ENCODE results near the gene AGBL2.
"Not testable (repeated sequence)": the region's sequence is repeated elsewhere in the genome, so short reads cannot be mapped to it uniquely, and the experiment has no call there.

Gene AGBL2

DNA sequence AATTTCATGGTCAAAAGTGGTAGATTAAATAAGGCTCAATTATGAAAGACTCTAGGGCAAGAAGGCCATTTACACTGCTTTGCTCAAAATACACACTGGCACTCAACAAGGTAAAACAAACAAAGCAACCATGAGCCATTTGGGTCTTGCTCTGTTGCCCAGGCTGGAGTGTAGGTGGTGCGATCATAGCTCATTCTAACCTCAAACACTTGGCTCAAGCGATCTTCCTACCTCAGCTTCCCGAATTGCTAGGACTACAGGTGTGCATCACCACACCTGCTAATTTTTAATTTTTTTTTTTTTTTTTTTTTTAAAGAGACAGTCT, 10.9 kb upstream of the AGBL2 start:
- no peak overlapping the region for H3K4me3 ChIP-seq (ENCODE audit: low read depth in 1 of 5, low read length in 5 of 5)
- peaks cover 0 to 11% (median 3%) of the 10 kb centered on the region in 5 donors for H3K4me1 ChIP-seq (ENCODE audit: control insufficient read depth in 5 of 5, insufficient read depth in 5 of 5, low read length in 5 of 5)
- H3K36me3 ChIP-seq (ENCODE audit: control insufficient read depth in 5 of 5, insufficient read depth in 5 of 5, low read length in 5 of 5), result peaks cover 34 to 86% (median 71%) of the 10 kb centered on the region in 5 donors
- peak overlapping the region; percentile 9 for H3K27ac ChIP-seq (ENCODE audit: low read depth, low read length)
- no peak overlapping the region for H3K9ac ChIP-seq (ENCODE audit: low read length in 5 of 5)
- no peaks in the 10 kb centered on the region for H3K27me3 ChIP-seq (ENCODE audit: control insufficient read depth in 5 of 5, insufficient read depth in 4 of 5, low read length in 5 of 5)
- no peaks in the 10 kb centered on the region for H3K9me3 ChIP-seq (ENCODE audit: control insufficient read depth in 5 of 5, low read length in 5 of 5)

DNA sequence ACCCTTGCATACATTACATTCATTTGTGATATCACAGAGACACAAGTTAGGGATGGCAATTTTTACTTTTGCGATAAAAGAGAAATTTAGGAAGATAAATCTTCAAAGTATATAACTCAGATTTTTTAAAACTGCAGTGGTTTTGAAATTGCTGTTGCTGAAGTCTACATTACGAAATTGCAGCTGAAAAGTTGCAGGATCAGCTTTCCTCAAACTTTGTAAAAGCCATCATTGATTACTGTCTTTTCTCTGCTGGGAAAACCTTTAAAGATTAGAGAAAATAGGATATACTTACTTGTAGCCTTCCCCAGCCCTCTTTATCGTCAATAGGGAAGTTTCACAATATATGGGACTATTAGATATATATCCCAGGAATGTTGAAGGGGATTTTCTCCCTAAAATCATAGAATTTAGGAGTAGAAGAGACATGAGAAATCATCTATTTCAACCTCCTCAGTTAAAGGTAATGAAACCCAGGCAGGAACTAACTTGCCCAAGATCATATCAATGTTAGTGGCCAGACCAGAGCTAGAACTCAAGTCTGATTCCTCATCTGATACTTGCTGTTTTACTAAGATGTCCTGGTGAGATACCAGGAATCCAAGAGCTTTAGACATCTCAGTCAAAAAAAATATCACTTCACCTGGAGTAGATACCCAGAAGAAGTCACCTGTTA, 10.4 kb upstream of the AGBL2 start:
- Histone ChIP-seq H3K27ac (ENCODE audit: low read depth, low read length) (peak overlapping the region; percentile 9), H3K9ac (ENCODE audit: low read length in 5 of 5) (no peak overlapping the region), H3K4me1 (ENCODE audit: control insufficient read depth in 5 of 5, insufficient read depth in 5 of 5, low read length in 5 of 5) (peaks cover 0 to 11% (median 3%) of the 10 kb centered on the region in 5 donors), H3K4me3 (ENCODE audit: low read depth in 1 of 5, low read length in 5 of 5) (no peak overlapping the region), H3K9me3 (ENCODE audit: control insufficient read depth in 5 of 5, low read length in 5 of 5) (no peaks in the 10 kb centered on the region), H3K27me3 (ENCODE audit: control insufficient read depth in 5 of 5, insufficient read depth in 4 of 5, low read length in 5 of 5) (no peaks in the 10 kb centered on the region), H3K36me3 (ENCODE audit: control insufficient read depth in 5 of 5, insufficient read depth in 5 of 5, low read length in 5 of 5) (peaks cover 29 to 85% (median 66%) of the 10 kb centered on the region in 5 donors)

DNA sequence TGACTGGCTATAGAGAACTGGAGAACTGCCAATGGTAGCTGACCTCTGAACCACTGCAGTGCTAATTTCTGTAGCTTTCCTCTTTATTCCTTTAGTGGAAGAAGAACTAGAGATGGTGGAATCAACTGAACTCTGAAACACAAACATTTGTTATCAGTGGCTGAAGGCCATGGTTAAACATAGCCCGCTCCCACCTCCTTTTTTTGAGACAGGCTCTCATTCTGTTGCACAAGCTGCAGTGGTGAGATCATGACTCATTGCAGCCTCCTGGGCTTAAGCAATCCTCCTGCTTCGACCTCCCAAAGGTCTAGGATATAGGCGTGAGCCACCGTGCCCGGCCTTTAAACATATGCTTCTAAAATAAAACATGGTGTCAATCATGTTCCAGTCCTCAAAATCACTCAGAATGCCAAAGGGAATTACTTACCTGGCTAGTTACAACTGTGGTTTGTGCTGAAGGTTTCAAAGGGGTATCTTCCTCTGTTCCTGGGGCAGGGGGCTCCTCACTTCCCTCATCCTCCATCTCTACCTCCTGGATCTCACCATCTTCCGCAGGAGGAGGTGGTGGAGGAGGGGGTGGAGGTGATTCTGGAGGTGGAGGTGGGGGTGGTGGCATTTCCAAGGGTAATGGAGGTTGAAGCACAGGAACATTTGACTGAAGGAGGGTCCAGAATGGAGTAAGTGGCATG, 9.0 kb upstream of the AGBL2 start:
- Histone ChIP-seq H3K9me3 (ENCODE audit: control insufficient read depth in 5 of 5, low read length in 5 of 5) (no peaks in the 10 kb centered on the region), H3K9ac (ENCODE audit: low read length in 5 of 5) (no peak overlapping the region), H3K27me3 (ENCODE audit: control insufficient read depth in 5 of 5, insufficient read depth in 4 of 5, low read length in 5 of 5) (no peaks in the 10 kb centered on the region), H3K4me3 (ENCODE audit: low read depth in 1 of 5, low read length in 5 of 5) (no peak overlapping the region), H3K27ac (ENCODE audit: low read depth, low read length) (no peak overlapping the region), H3K36me3 (ENCODE audit: control insufficient read depth in 5 of 5, insufficient read depth in 5 of 5, low read length in 5 of 5) (peaks cover 26 to 82% (median 61%) of the 10 kb centered on the region in 5 donors), H3K4me1 (ENCODE audit: control insufficient read depth in 5 of 5, insufficient read depth in 5 of 5, low read length in 5 of 5) (peaks cover 0 to 11% (median 3%) of the 10 kb centered on the region in 5 donors)

DNA sequence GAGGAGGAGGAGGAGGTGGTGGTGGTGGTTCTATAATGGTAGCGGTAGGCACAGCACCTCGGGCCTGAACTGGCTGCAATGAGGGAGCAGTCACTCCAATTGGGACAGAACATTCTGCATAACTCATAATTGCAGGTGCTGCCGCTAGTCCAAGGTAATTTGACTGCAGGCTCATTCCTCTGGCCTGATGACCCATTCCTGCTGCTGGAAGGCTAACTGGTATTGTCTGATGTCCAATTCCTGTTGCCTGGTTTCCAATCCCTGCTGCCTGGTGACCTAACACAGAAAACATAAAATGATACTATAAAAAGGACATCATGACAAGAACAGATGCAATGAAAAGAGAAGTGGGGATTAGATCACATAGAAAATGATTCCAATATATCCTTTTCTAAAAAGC, 7.9 kb upstream of the AGBL2 start:
- Histone ChIP-seq H3K9ac (ENCODE audit: low read length in 5 of 5) (no peak overlapping the region), H3K9me3 (ENCODE audit: control insufficient read depth in 5 of 5, low read length in 5 of 5) (no peaks in the 10 kb centered on the region), H3K27me3 (ENCODE audit: control insufficient read depth in 5 of 5, insufficient read depth in 4 of 5, low read length in 5 of 5) (no peaks in the 10 kb centered on the region), H3K4me1 (ENCODE audit: control insufficient read depth in 5 of 5, insufficient read depth in 5 of 5, low read length in 5 of 5) (peaks cover 0 to 11% (median 3%) of the 10 kb centered on the region in 5 donors), H3K27ac (ENCODE audit: low read depth, low read length) (no peak overlapping the region), H3K4me3 (ENCODE audit: low read depth in 1 of 5, low read length in 5 of 5) (no peak overlapping the region), H3K36me3 (ENCODE audit: control insufficient read depth in 5 of 5, insufficient read depth in 5 of 5, low read length in 5 of 5) (peaks cover 31 to 84% (median 64%) of the 10 kb centered on the region in 5 donors)

DNA sequence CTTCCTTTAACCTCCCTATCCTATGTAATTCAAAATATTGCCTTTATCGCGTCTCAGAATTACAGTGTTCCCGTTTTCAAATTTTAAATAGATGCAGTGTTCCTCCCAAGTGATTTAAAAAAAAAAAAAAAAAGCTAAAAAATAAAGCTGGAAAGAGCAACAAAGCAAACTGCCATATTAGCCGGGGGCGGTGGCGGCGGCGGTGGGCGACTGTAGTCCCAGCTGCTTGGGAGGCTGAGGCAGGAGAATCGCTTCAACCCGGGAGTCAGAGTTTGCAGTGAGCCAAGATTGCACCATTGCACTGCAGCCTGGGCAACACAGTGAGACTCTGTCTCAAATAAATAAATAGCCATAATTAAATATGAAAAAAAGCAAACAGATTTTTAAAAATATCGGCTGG, 5.5 kb upstream of the AGBL2 start:
- Histone ChIP-seq H3K9ac (ENCODE audit: low read length in 5 of 5) (no peak overlapping the region), H3K36me3 (ENCODE audit: control insufficient read depth in 5 of 5, insufficient read depth in 5 of 5, low read length in 5 of 5) (peaks cover 37 to 76% (median 53%) of the 10 kb centered on the region in 5 donors), H3K9me3 (ENCODE audit: control insufficient read depth in 5 of 5, low read length in 5 of 5) (no peaks in the 10 kb centered on the region), H3K4me3 (ENCODE audit: low read depth in 1 of 5, low read length in 5 of 5) (no peak overlapping the region), H3K27me3 (ENCODE audit: control insufficient read depth in 5 of 5, insufficient read depth in 4 of 5, low read length in 5 of 5) (no peaks in the 10 kb centered on the region), H3K4me1 (ENCODE audit: control insufficient read depth in 5 of 5, insufficient read depth in 5 of 5, low read length in 5 of 5) (peaks cover 0 to 11% (median 3%) of the 10 kb centered on the region in 5 donors), H3K27ac (ENCODE audit: low read depth, low read length) (no peak overlapping the region)

DNA sequence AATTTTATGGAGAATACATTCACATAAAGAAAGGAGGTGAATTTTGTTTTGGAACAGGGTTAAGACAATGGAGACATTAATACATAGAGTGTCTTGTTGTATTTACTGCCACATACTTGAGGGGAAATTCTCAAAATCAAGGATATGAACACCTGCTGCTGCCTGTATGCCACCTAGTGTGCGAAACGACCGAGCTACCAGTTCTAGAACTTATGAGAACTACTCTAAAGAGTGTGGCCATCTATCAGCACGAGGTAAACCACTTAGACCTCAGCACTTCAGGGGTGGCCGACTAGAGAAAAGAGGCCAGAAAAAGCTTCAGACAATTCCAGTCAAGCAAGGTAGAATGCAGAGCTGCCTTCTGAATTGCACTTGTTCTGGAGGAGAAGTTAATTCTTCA, 1.5 kb upstream of the AGBL2 start:
- Histone ChIP-seq H3K4me1 (ENCODE audit: control insufficient read depth in 5 of 5, insufficient read depth in 5 of 5, low read length in 5 of 5) (peaks cover 2 to 14% (median 9%) of the 10 kb centered on the region in 5 donors), H3K9ac (ENCODE audit: low read length in 5 of 5) (no peak overlapping the region), H3K27ac (ENCODE audit: low read depth, low read length) (no peak overlapping the region), H3K4me3 (ENCODE audit: low read depth in 1 of 5, low read length in 5 of 5) (no peak overlapping the region), H3K9me3 (ENCODE audit: control insufficient read depth in 5 of 5, low read length in 5 of 5) (no peaks in the 10 kb centered on the region), H3K27me3 (ENCODE audit: control insufficient read depth in 5 of 5, insufficient read depth in 4 of 5, low read length in 5 of 5) (no peaks in the 10 kb centered on the region), H3K36me3 (ENCODE audit: control insufficient read depth in 5 of 5, insufficient read depth in 5 of 5, low read length in 5 of 5) (peaks cover 22 to 44% (median 29%) of the 10 kb centered on the region in 5 donors)

DNA sequence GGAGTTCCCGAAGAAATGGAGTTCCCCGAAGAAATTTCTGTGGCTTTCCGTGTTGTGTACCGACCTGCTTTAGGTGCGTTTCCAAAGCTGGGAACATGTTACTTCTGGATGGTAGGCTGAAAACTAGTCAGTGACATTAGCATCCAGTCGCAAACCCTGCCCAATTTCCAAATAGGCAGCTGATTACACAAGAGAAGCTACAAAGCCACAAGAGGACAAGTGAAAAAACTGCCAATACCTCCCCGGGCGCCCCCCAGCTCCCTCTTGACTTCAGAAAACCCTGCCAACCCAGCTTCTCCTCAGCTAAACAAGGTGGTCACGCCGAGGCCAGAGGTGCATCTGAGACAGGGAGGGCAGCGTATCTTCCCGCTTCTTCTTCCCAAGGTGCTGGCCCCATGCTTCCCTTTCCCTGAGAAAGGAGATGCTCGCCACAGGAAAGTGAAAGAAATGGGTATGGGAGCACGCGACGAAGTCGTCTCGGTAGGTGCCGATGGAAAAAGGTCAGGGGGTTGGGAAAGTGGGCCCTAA, 551 bp downstream of the AGBL2 start:
- H3K4me1 ChIP-seq (ENCODE audit: control insufficient read depth in 5 of 5, insufficient read depth in 5 of 5, low read length in 5 of 5), result peaks cover 2 to 14% (median 9%) of the 10 kb centered on the region in 5 donors
- peak overlapping the region; percentile 46 for H3K27ac ChIP-seq (ENCODE audit: low read depth, low read length)
- peak overlapping the region; percentile 42 to 85 (median 77) for H3K9ac ChIP-seq (ENCODE audit: low read length in 5 of 5)
- H3K4me3 ChIP-seq (ENCODE audit: low read depth in 1 of 5, low read length in 5 of 5), result peak overlapping the region; percentile 74 to 95 (median 89)
- peaks cover 18 to 30% (median 20%) of the 10 kb centered on the region in 5 donors for H3K36me3 ChIP-seq (ENCODE audit: control insufficient read depth in 5 of 5, insufficient read depth in 5 of 5, low read length in 5 of 5)
- H3K9me3 ChIP-seq (ENCODE audit: control insufficient read depth in 5 of 5, low read length in 5 of 5), result no peaks in the 10 kb centered on the region
- no peaks in the 10 kb centered on the region for H3K27me3 ChIP-seq (ENCODE audit: control insufficient read depth in 5 of 5, insufficient read depth in 4 of 5, low read length in 5 of 5)

DNA sequence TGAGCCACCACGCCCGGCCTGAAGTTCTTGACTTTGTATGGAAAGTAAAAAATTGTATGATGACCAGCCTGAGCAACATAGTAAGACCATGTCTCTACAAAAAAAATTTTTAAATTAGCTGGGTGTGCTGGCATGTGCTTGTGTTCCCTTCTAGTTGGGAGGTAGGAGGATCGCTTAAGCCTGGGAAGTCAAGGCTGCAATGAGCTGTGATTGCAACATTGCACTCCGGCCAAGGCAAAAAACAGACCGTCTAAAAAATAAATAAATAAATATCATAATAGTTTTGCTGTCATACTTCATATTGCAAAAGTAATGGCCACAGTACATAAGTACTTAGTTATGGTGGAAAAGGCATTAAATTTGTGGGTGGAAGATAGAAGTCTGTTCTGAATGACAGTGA, 3.4 kb downstream of the AGBL2 start:
- Histone ChIP-seq H3K4me1 (ENCODE audit: control insufficient read depth in 5 of 5, insufficient read depth in 5 of 5, low read length in 5 of 5) (peaks cover 2 to 14% (median 9%) of the 10 kb centered on the region in 5 donors), H3K4me3 (ENCODE audit: low read depth in 1 of 5, low read length in 5 of 5) (no peak overlapping the region), H3K9me3 (ENCODE audit: control insufficient read depth in 5 of 5, low read length in 5 of 5) (no peaks in the 10 kb centered on the region), H3K9ac (ENCODE audit: low read length in 5 of 5) (no peak overlapping the region), H3K36me3 (ENCODE audit: control insufficient read depth in 5 of 5, insufficient read depth in 5 of 5, low read length in 5 of 5) (peaks cover 2 to 6% (median 3%) of the 10 kb centered on the region in 5 donors), H3K27me3 (ENCODE audit: control insufficient read depth in 5 of 5, insufficient read depth in 4 of 5, low read length in 5 of 5) (no peaks in the 10 kb centered on the region), H3K27ac (ENCODE audit: low read depth, low read length) (no peak overlapping the region)

DNA sequence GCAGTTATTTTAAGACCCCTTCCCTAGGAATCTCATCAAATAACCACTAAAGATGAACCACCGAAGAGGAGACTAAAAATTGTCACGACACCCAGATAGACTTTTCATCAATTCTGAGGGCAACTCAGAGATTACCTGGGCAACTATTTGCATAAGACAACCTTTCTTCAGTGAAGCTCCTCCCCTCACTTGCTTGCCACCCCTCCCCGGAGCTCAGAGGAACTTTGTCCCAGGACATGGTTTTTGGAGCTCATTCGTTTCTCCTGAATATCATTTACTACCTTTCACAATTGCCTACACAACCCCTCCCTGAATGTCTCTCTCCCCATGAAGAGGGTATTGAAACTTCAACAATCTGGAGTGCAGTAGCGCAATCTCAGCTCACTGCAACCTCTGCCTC, 3.9 kb downstream of the AGBL2 start:
- Histone ChIP-seq H3K4me1 (ENCODE audit: control insufficient read depth in 5 of 5, insufficient read depth in 5 of 5, low read length in 5 of 5) (peaks cover 2 to 14% (median 9%) of the 10 kb centered on the region in 5 donors), H3K9ac (ENCODE audit: low read length in 5 of 5) (no peak overlapping the region), H3K9me3 (ENCODE audit: control insufficient read depth in 5 of 5, low read length in 5 of 5) (no peaks in the 10 kb centered on the region), H3K27ac (ENCODE audit: low read depth, low read length) (no peak overlapping the region), H3K4me3 (ENCODE audit: low read depth in 1 of 5, low read length in 5 of 5) (no peak overlapping the region), H3K27me3 (ENCODE audit: control insufficient read depth in 5 of 5, insufficient read depth in 4 of 5, low read length in 5 of 5) (no peaks in the 10 kb centered on the region), H3K36me3 (ENCODE audit: control insufficient read depth in 5 of 5, insufficient read depth in 5 of 5, low read length in 5 of 5) (no peaks in the 10 kb centered on the region)

DNA sequence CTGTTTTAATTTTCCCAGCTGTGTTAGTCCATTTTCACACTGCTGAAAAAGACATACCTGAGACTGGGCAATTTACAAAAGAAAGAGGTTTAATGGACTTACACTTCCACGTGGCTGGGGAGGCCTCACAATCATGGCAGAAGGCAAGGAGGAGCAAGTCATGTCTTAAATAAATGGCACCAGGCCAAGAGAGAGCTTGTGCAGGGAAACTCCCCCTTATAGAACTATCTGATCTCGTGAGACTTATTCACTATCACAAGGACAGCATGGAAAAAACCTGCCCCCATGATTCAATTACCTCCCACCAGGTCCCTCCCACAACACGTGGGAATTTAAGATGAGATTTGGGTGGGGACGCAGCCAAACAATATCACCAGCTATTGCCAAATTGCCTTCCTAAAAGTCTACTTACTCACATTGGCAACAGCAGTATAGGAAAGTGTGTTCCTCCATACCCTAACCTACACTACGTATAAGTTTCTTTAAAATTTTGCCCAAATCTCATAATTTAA, 7.8 kb downstream of the AGBL2 start:
- not testable (repeated sequence) for H3K4me3 ChIP-seq (ENCODE audit: low read depth in 1 of 5, low read length in 5 of 5); H3K4me1 ChIP-seq (ENCODE audit: control insufficient read depth in 5 of 5, insufficient read depth in 5 of 5, low read length in 5 of 5); H3K27ac ChIP-seq (ENCODE audit: low read depth, low read length); H3K27me3 ChIP-seq (ENCODE audit: control insufficient read depth in 5 of 5, insufficient read depth in 4 of 5, low read length in 5 of 5); H3K9ac ChIP-seq (ENCODE audit: low read length in 5 of 5); H3K9me3 ChIP-seq (ENCODE audit: control insufficient read depth in 5 of 5, low read length in 5 of 5); H3K36me3 ChIP-seq (ENCODE audit: control insufficient read depth in 5 of 5, insufficient read depth in 5 of 5, low read length in 5 of 5)
